ENCODE data around the gene RNASE11. TPM values are rescaled to one million over a fixed set of nuclear protein-coding genes. Genes with fewer than 3 reads are reported as not detected.
A peak's percentile ranks its signal among the peaks of the same experiment; 100 is the strongest.

The RNASE11 gene
- total and polyA plus RNA-seq, 9 of the 15 experiments (the other 6 are each of a cell fraction or from before 2014, with no cell fraction given): 0.16 to 0.29 (median 0.22) TPM; not detected in 6

GRCh38 chr14:20614038-20614840, 26.4 kb upstream of the RNASE11 start (continued):
- TF ChIP-seq ZNF639 (CRISPR knock-in tag; conservative IDR thresholded peaks at IDR 0.05 in 1 of 2, IDR thresholded peaks at IDR 0.05 in 1 of 2) (0 out of 4 replicates have a peak, but pooled peaks of 1 of the 2 experiments have one; percentile 0), ZBTB40 (IDR thresholded peaks at IDR 0.05) (0 out of 2 replicates have a peak, but pooled peaks have one; percentile 3), ZBTB40 (CRISPR knock-in tag; IDR thresholded peaks at IDR 0.05) (no peak), RBBP5 (IDR thresholded peaks at IDR 0.05; ENCODE audit: borderline replicate concordance, insufficient read depth, low read length, poor library complexity, severe bottlenecking) (peak; percentile 24), THAP12 (CRISPR knock-in tag; IDR thresholded peaks at IDR 0.05) (no peak), RHOXF2B (CRISPR knock-in tag; conservative IDR thresholded peaks at IDR 0.05) (no peak), ZNF408 (CRISPR knock-in tag; IDR thresholded peaks at IDR 0.05; ENCODE audit: low read depth) (no peak), NCOA2 (IDR thresholded peaks at IDR 0.05; ENCODE audit: partially characterized antibody in 2 of 2) (peak in 1 of 2 experiments; percentile 9), CEBPG (CRISPR knock-in tag; IDR thresholded peaks at IDR 0.05) (no peak), CEBPG (tag; conservative IDR thresholded peaks at IDR 0.05 in 1 of 2, IDR thresholded peaks at IDR 0.05 in 1 of 2) (no peak), TAF9B (IDR thresholded peaks at IDR 0.05; ENCODE audit: partially characterized antibody) (no peak), FOSL1 (tag; conservative IDR thresholded peaks at IDR 0.05) (no peak)

Data from K562 (cell line).